Esophagus muscularis mucosa (tissue), 4 donors: ENCODE measurements around the gene DOCK1. TPM values are rescaled to one million over a fixed set of nuclear protein-coding genes. Genes with fewer than 3 reads are reported as not detected.
A peak's percentile ranks its signal among the peaks of the same experiment; 100 is the strongest.

Source experiments
- DNase-seq: peaks from one replicate; pipeline ENCODE4 v3.0.0-alpha.2; 2017; ENCODE audit errors: extremely low spot score
- H3K27ac ChIP-seq, 4 donors: fragments of 200-600 bp; sonication (generic); replicated peaks in 1 of 4; 1 replicate in 3 of 4; 2 replicates in 1 of 4; pipeline ENCODE4 v1.5.1; 2016 to 2019; ENCODE audit warnings: mild to moderate bottlenecking in 1 of 4
- H3K27me3 ChIP-seq, 4 donors: fragments of 200-600 bp; sonication (generic); one replicate each; pipeline versions ENCODE4 v1.5.1 to v1.6.0; 2016 to 2019
- H3K36me3 ChIP-seq, 4 donors: fragments of 200-600 bp; sonication (generic); one replicate each; pipeline ENCODE4 v1.5.1; 2016 to 2019
- H3K4me1 ChIP-seq, 4 donors: fragments of 200-600 bp; sonication (generic); one replicate each; pipeline ENCODE4 v1.5.1; 2016 to 2019
- H3K4me3 ChIP-seq, 4 donors: fragments of 200-600 bp; sonication (generic); 1 replicate in 2 of 4; 2 replicates in 2 of 4; pipeline ENCODE4 v1.5.1; 2016 to 2019; ENCODE audit warnings: mild to moderate bottlenecking in 4 of 4, moderate library complexity in 1 of 4
- H3K9me3 ChIP-seq, 4 donors: fragments of 200-600 bp; sonication (generic); 1 replicate in 3 of 4; 2 replicates in 1 of 4; pipeline ENCODE4 v1.5.1; 2016 to 2019
- EP300 ChIP-seq: sonication (generic); formaldehyde crosslinking; IDR thresholded peaks from one replicate; pipeline ENCODE4 v1.6.1; 2017; ENCODE audit warnings: antibody characterized with exemption
- POLR2A ChIP-seq: fragments of 450-650 bp; IDR thresholded peaks from one replicate; pipeline ENCODE4 v1.6.1; 2017; ENCODE audit warnings: antibody characterized with exemption, moderate library complexity, mild to moderate bottlenecking, low read depth
- POLR2AphosphoS5 ChIP-seq, 2 donors: sonication (generic); formaldehyde crosslinking; IDR thresholded peaks; one replicate each; pipeline ENCODE4 v1.6.1; 2017; ENCODE audit warnings: antibody characterized with exemption in 2 of 2
- WGBS: methylation state at CpG from one replicate; pipeline ENCODE4 v1.1.5; 2018; 5-methylcytosine and 5-hydroxymethylcytosine counted together
- intact Hi-C: fragments of 100-400 bp; cut with DNase I; formaldehyde crosslinking; loops from one replicate; pipeline ENCODE4 v1.15.1; 2023
- total RNA-seq, 4 donors: library from RNA; depleted of rRNA; stranded (reverse); fragments of >200 nt; gene quantifications; one replicate each; pipeline versions ENCODE4 v1.1.0 to v1.2.1, GENCODE V29; 2016
- TF ChIP-seq, protein P1 (sequence below), 3 experiments: fragments of 200-600 bp in 2 of 3; fragments of 450-650 bp in 1 of 3; sonication (generic) in 2 of 3; IDR thresholded peaks; one replicate each; pipeline ENCODE4 v1.5.1; 2017 to 2019; ENCODE audit warnings: antibody characterized with exemption in 3 of 3, mild to moderate bottlenecking in 2 of 3, moderate library complexity in 1 of 3

Gene DOCK1
- total RNA-seq, 4 donors from 2014 or later, result 41.4 to 60.3 (median 55.3) TPM

- no peak for DNase-seq
- 88% methylated on average over 12 of the region's 12 CpGs for WGBS
- TF ChIP-seq POLR2AphosphoS5 (IDR thresholded peaks at IDR 0.05), result no peak
- TF ChIP-seq EP300, result no peak
- TF ChIP-seq, protein P1, sequence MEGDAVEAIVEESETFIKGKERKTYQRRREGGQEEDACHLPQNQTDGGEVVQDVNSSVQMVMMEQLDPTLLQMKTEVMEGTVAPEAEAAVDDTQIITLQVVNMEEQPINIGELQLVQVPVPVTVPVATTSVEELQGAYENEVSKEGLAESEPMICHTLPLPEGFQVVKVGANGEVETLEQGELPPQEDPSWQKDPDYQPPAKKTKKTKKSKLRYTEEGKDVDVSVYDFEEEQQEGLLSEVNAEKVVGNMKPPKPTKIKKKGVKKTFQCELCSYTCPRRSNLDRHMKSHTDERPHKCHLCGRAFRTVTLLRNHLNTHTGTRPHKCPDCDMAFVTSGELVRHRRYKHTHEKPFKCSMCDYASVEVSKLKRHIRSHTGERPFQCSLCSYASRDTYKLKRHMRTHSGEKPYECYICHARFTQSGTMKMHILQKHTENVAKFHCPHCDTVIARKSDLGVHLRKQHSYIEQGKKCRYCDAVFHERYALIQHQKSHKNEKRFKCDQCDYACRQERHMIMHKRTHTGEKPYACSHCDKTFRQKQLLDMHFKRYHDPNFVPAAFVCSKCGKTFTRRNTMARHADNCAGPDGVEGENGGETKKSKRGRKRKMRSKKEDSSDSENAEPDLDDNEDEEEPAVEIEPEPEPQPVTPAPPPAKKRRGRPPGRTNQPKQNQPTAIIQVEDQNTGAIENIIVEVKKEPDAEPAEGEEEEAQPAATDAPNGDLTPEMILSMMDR (IDR thresholded peaks at IDR 0.05), result no peak
- no peak for TF ChIP-seq POLR2A
- intact Hi-C loops, result no loop called here
- peaks cover 0 to 10% (median 8%) of the 10 kb centered on the region in 4 donors for H3K4me1 ChIP-seq
- H3K36me3 ChIP-seq, result peaks cover 0 to 15% (median 10%) of the 10 kb centered on the region in 4 donors
- no peak overlapping the region for H3K27ac ChIP-seq
- H3K4me3 ChIP-seq, result no peak overlapping the region
- no peaks in the 10 kb centered on the region for H3K27me3 ChIP-seq
- H3K9me3 ChIP-seq, result no peaks in the 10 kb centered on the region
These were observed 493.1 kb downstream of the DOCK1 start for GRCh38 chr10:127398140-127398970.

DNA sequence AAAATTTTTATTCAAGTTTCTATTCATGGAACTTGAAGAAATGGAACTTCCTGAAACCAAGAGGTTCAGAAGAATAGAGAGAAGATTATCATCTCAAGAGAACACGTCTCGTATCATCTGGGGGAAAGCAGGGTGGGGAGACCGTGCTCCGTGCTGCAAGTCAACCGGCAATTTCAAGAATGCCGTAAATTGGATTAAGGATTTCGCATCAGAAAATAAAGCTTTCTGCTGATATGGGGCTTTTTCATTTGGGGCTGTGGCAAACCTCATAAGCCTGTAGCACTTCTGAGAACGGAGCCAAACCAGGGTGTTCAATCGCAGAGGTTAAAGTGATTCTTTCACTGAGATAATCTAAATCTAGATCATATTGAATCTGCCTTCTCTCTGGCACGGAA lies 493.7 kb downstream of the DOCK1 start:
- 94% methylated on average over 10 of the region's 10 CpGs for WGBS
- no peak for TF ChIP-seq EP300
- no peak for TF ChIP-seq POLR2AphosphoS5 (IDR thresholded peaks at IDR 0.05)
- no peaks in the 10 kb centered on the region for H3K9me3 ChIP-seq

GRCh38 chr10:127399668-127400067 lies 494.4 kb downstream of the DOCK1 start:
- Histone ChIP-seq H3K4me1 (peaks cover 0 to 13% (median 10%) of the 10 kb centered on the region in 4 donors), H3K27ac (no peak overlapping the region)
- intact Hi-C loops, result no loop called here

More for the DNA sequence above, 493.7 kb downstream of the DOCK1 start:
- intact Hi-C loops, result no loop called here
- no peak overlapping the region for H3K27ac ChIP-seq
- H3K4me1 ChIP-seq, result peaks cover 0 to 13% (median 9%) of the 10 kb centered on the region in 4 donors
- no peak for DNase-seq
- H3K36me3 ChIP-seq, result peaks cover 0 to 18% (median 11%) of the 10 kb centered on the region in 4 donors
- H3K4me3 ChIP-seq, result no peak overlapping the region
- H3K27me3 ChIP-seq, result no peaks in the 10 kb centered on the region

GRCh38 chr10:127400216-127400615 lies 495.0 kb downstream of the DOCK1 start:
- WGBS, result 88% methylated on average over 4 of the region's 4 CpGs
- peaks cover 0 to 20% (median 8%) of the 10 kb centered on the region in 4 donors for H3K36me3 ChIP-seq
- intact Hi-C loops, result no loop called here
- H3K4me3 ChIP-seq, result no peak overlapping the region
- peaks cover 0 to 18% (median 14%) of the 10 kb centered on the region in 4 donors for H3K4me1 ChIP-seq
- H3K27ac ChIP-seq, result no peak overlapping the region
- H3K9me3 ChIP-seq, result no peaks in the 10 kb centered on the region
- DNase-seq, result no peak
- TF ChIP-seq POLR2A (no peak), EP300 (no peak), POLR2AphosphoS5 (IDR thresholded peaks at IDR 0.05) (no peak)
- TF ChIP-seq, protein P1 (IDR thresholded peaks at IDR 0.05), result no peak
- no peaks in the 10 kb centered on the region for H3K27me3 ChIP-seq

More at GRCh38 chr10:127399668-127400067, 494.4 kb downstream of the DOCK1 start:
- no peak for DNase-seq
- no peak overlapping the region for H3K4me3 ChIP-seq
- no peaks in the 10 kb centered on the region for H3K27me3 ChIP-seq
- no peak for TF ChIP-seq EP300
- H3K9me3 ChIP-seq, result no peaks in the 10 kb centered on the region
- WGBS, result 70% methylated on average over 5 of the region's 5 CpGs
- peaks cover 0 to 20% (median 11%) of the 10 kb centered on the region in 4 donors for H3K36me3 ChIP-seq

- H3K4me1 ChIP-seq, result peaks cover 0 to 24% (median 18%) of the 10 kb centered on the region in 4 donors
- no peak for TF ChIP-seq POLR2A
- no peak for TF ChIP-seq POLR2AphosphoS5 (IDR thresholded peaks at IDR 0.05)
- TF ChIP-seq EP300, result no peak
- TF ChIP-seq, protein P1 (IDR thresholded peaks at IDR 0.05), result no peak
- H3K9me3 ChIP-seq, result no peaks in the 10 kb centered on the region
- H3K27me3 ChIP-seq, result no peaks in the 10 kb centered on the region
- no peak overlapping the region for H3K4me3 ChIP-seq
- intact Hi-C loops, result no loop called here
- WGBS, result 60% methylated on average over 16 of the region's 16 CpGs
- peak overlapping the region in 3 of 4 donors; percentile 3 to 51 (median 41) for H3K27ac ChIP-seq
- H3K36me3 ChIP-seq, result peaks cover 0 to 29% (median 4%) of the 10 kb centered on the region in 4 donors
- no peak for DNase-seq
These were observed 497.6 kb downstream of the DOCK1 start for GRCh38 chr10:127402596-127403409.
